NCI-H2107 treated with DMSO at 0.1 percent for 48 hours (cell line): ENCODE results near the gene CCDC73.
"Not testable (repeated sequence)": the region's sequence is repeated elsewhere in the genome, so short reads cannot be mapped to it uniquely, and the experiment has no call there.

Source experiments
- DNase-seq: peaks from one replicate; lab custom pipeline; 2025; ENCODE audit not compliant: unreplicated experiment; lab: John Stamatoyannopoulos, UW

Gene CCDC73

GRCh38 chr11:32706985-32707741, 87.3 kb downstream of the CCDC73 start:
- DNase-seq, result no peak

- DNase-seq, result no peak
Measured at GRCh38 chr11:32705309-32706033, 89.0 kb downstream of the CCDC73 start.

GRCh38 chr11:32704775-32705174, 89.7 kb downstream of the CCDC73 start:
- DNase-seq, result no peak

- DNase-seq, result no peak
Measured at GRCh38 chr11:32704261-32704660, 90.2 kb downstream of the CCDC73 start.

DNA sequence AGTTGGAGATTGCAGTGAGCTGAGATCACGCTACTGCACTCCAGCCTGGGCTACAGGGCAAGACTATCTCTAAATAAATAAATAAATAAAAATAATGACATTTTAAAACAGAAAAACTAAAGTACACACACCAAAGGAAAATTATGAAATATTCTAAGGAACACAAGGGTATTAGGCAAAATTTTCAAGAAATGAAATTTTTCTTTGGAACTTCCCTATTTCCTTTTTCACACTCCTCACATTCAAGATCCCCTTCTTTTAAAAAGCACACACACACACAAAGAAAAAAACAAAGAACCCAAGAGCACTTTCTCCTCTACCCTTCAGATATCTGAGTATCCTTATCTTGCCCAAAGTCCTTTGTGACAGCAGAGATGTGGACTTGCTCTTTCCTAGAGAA, 92.8 kb downstream of the CCDC73 start:
- DNase-seq, result no peak

- no peak for DNase-seq
Measured at GRCh38 chr11:32698579-32698978, 95.9 kb downstream of the CCDC73 start.

GRCh38 chr11:32671051-32671450, 123.4 kb downstream of the CCDC73 start:
- DNase-seq, result no peak

DNA sequence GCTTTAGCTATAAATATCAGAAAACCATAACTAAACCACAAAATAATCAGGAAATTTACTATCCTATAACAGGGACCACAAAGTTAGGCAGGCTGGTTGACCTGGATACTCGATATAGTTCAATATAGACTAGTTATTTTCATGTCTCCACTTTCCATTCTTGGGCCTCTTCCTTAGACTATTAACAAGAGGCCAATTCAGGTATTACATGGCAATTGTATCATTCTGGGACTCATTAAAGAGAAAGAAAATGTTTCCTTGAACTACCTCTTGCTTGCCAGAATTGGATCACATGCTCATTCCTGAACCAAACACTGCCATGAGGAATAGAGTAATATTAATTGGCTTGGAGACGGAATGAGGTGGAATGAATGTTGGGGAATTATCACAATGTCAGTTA, 134.8 kb downstream of the CCDC73 start:
- DNase-seq, result no peak

DNA sequence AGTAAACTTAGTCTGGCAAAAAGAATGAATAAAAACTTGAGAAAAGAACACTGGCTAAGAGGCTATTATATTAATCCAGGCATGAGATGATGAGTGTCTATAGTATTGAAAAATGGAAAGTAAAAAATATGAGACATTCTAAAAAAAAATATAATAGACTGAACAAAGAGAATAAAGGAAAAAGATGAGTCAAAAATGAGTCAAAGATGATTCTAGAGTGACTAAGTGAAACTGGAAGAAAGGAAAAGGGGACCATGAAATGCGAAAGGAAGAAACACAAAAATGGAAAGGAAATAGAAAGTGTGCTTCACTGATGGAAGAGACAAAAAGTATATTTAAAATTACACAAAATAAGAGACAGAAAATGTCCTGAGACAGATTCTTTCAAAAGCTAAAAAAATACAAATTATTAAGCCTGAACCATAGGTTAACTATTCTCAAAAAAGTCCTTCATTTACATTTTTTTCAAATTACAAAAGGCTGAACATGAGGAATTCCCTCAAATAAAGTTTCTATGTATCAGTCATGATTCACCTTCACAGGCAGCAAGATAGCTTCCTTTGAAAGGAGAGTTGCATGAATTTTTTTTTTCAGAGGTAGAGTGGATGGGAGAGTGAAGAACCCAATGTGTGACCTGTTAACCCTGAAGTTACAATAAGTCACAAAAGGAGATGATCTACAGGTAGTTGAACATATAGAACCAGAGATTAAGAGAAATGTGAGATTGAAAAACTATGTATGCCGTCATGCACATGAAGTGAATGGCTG, 135.6 kb downstream of the CCDC73 start:
- DNase-seq, result no peak

DNA sequence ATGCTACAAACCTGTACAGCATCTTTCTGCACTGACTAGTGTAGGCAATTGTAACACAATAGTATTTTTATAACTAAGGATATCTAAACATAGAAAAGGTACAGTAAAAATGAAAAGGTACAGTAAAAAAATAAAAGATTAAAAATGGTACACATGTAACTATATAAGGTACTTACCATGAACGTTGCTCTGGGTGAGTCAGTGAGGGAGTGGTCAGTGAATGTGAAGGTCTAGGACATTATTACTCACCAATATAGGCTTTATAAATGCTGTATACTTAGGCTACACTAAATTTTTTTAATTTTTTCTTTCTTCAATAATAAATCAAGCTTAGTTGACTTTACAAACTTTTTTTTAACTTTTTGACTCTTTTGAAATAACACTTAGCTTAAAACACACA, 150.9 kb downstream of the CCDC73 start:
- no peak for DNase-seq

DNA sequence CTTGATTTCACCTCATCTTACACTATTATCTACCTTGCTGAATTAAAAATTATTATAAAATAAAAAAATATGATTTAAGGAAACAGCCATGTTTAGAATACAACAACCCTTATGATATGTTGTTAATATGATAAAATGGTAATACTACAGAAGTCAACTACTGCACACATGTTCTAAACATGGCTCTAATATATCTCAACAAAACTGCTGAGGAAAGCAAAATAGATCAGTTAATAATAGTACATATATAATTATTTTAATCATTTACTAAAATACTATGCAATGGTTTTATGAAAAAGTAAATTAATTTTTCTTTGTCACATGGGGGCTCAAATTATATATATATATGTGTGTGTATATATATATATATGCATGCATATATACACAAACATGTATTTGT, 153.1 kb downstream of the CCDC73 start:
- no peak for DNase-seq

GRCh38 chr11:32635819-32636218, 158.6 kb downstream of the CCDC73 start:
- no peak for DNase-seq

DNA sequence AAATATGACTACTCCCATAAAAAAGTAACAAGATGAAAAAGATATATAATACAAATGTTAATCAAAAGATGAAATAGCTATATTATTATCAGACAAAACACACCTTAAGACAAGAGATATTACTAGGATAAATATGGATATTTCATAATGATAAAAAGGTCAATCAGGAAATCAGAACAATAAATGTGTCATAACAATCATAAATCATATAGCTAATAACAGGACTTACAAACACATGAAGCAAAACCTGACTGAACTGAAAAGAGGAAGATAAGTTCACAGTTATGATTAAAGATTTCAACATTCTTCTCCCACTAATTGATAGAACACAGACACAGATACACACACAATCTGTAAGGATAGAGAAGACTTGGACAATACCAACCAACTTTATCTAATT, 163.6 kb downstream of the CCDC73 start:
- no peak for DNase-seq

DNA sequence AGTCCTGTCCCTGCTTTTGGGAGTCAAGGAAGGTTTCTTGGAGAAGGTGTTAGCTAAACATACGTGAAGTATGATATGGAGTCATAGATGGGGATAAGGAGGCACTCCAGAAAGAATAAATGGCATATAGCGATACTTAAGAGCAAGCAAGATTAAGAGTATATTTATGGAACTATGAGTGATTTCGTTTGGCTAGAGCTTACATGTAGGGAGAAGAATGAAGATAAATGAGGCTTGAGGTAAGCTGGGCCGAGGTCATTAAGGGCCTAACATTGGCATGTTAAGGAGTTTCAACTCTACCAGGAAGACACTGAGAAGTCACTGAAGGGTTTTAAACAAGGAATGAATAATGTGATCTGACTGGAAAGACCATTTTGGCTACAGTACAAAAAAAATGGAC, 177.6 kb downstream of the CCDC73 start:
- DNase-seq, result no peak

DNA sequence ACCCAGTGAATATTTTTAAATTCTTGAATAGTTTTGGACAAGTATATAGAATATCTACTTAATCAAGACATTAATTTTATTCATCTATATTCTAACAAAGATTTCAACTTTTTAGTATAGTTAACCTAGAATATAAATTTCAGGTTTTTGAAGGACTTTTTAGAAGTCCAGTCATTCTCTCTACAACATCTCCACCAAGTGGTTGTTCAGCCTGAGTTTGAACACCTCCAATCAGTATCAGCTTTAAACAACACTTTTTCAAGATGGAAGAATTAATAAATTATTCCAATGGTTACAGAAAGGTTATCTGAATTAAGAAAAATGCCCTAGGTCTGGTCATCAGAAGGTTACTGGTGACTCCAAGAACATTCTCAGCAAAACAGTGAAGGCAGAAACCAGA, 179.0 kb downstream of the CCDC73 start:
- no peak for DNase-seq

DNA sequence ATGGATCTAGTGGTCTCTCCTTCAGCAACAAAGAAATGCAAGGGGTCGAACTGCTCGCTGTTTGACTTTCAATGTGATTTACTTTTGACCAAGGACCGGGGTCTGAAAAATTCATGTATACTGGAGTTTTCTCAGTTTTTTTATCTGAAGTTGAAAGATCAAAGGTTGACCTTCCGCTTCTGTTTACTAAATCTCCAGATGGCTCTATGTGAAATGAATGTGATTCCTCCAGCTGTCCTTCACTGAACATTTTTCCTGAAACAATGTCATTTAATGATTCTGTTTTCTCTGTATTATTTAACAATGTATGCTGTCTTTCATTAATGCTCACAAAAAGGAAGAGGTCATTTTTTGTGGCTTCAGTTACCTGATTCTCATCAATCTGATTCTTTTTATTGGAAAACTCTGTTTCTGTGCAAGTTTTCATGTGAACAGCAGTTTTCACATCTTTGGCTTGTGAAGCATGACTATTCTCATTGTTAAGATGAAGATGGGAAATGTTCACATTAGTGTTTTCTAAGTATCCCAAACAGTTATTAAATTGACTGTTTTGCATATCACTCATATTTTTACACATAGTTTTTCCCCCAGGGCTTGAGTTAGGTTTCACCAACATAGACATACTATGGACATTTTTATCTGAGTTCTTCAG, 180.8 kb downstream of the CCDC73 start:
- no peak for DNase-seq

DNA sequence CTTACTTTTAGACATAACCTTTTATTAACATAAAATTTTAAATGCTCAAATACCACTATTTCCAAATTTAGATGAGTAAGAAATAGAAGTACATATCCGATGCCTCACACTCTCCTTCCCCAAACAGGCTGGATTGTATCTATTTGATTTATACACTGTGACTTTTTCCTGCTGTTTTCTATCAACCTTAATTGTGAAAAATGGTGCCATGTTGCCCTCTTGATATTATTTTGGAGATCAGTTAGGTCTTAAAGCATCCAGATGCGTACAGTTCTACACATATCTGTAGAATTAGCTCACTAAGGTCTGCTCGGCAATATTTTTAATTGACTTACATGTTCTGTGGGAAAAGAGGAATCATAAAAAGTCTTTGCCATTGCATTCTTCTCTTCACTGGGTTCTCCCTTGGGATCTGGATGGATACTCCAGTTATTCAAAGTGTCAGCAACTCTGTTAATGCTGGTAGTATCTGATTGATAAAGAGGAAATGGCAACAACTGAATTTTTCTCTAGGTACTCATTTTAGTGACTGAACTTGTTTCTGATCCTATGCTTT, 183.6 kb downstream of the CCDC73 start:
- DNase-seq, result no peak

DNA sequence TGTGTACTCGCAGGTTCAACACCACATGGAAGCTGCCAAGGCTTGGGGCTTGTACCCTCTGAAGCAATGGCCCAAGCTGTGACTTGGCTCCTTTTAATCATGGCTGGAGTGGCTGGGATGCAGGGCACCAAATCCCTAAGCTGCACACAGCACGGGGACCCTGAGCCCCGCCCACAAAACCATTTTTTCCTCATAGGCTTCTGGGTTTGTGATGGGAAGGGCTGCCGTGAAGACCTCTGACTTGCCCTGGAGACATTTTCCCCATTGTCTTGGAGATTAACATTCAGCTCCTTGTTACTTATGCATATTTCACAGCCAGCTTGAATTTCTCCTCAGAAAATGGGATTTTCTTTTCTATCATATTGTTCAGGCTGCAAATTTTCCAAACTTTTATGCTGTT, 185.6 kb downstream of the CCDC73 start:
- DNase-seq, result not testable (repeated sequence)

DNA sequence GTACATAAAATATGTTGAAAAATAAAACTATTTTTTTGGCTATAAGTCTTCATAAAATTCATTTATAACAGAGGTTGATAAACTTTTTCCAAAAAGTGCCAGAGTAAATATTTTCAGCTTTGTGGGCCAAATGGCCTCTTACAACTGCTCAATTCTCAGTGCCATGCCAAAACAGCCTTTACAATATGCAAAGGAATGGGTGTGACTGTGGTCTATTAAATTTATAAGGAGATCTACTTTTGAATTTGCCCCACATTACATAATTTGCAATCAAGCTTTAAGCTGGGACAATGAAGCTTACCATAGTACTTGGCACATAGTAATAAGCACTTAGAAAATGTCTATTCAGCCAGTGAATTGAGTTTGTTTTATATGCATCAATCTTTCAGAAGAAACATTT, 188.2 kb downstream of the CCDC73 start:
- no peak for DNase-seq

GRCh38 chr11:32602657-32603415, 191.6 kb downstream of the CCDC73 start:
- DNase-seq, result no peak
